ENCODE data around the gene MMEL1.

DNA sequence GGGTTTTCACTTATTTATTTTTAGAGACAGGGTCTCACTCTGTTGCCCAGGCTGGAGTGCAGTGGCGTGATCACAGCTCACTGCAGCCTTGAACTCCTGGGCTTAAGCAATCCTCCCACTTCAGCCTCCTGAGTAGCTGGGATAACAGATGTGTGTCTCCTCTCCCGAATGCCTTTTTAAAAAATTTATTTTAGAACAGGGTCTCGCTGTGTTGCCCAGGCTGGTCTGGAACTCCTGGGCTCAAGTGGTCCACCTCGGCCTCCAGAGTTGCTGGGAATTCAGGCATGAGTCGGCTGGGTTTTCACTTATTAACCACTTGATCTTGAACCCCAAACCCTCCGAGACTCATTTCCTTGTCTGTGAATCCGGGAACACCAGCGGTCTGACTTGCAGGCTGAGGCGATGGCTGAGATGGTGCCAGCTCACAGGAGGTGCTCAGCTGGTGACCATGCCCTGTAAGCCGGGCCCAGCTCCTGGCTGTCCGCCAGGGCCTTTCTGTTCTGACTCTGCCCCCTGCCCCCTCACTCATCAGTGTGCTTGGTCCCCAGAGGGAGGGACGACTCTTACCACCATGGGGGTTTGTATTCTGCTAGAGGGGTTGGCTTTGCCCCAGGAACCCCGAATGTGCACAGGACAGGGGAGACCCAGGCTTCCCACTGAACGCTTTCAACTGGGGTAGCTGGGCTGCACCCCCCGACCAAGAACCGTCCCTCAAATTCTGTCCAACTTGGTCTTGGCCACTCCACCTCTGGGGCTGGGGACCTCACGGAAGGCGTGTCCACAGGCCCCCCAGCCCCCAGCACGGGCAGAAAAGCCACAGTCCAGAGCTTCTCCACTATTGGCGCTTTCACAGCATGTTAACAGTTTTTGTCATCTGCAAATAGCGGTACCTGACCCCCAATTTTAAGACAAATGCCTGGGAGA lies 22.5 kb downstream of the MMEL1 start:
- TF ChIP-seq, protein P1, sequence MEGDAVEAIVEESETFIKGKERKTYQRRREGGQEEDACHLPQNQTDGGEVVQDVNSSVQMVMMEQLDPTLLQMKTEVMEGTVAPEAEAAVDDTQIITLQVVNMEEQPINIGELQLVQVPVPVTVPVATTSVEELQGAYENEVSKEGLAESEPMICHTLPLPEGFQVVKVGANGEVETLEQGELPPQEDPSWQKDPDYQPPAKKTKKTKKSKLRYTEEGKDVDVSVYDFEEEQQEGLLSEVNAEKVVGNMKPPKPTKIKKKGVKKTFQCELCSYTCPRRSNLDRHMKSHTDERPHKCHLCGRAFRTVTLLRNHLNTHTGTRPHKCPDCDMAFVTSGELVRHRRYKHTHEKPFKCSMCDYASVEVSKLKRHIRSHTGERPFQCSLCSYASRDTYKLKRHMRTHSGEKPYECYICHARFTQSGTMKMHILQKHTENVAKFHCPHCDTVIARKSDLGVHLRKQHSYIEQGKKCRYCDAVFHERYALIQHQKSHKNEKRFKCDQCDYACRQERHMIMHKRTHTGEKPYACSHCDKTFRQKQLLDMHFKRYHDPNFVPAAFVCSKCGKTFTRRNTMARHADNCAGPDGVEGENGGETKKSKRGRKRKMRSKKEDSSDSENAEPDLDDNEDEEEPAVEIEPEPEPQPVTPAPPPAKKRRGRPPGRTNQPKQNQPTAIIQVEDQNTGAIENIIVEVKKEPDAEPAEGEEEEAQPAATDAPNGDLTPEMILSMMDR (conservative IDR thresholded peaks at IDR 0.05 in 1 of 2, IDR thresholded peaks at IDR 0.05 in 1 of 2; ENCODE audit: low read depth in 1 of 2, low read length in 2 of 2): no peak
- TF ChIP-seq EZH2 (IDR thresholded peaks at IDR 0.05; ENCODE audit: low read length, missing control alignments): no peak

Measured in fibroblast of lung (primary cell).